Kidney (tissue), 14 donors: ENCODE measurements around the gene FUT3. TPM values are rescaled to one million over a fixed set of nuclear protein-coding genes. Genes with fewer than 3 reads are reported as not detected.
"Not testable (repeated sequence)": the region's sequence is repeated elsewhere in the genome, so short reads cannot be mapped to it uniquely, and the experiment has no call there.

Experiments used
- DNase-seq, 5 donors: peaks; one replicate each; pipeline ENCODE4 v3.0.0-alpha.2; 2013 to 2020
- FAIRE-seq: peaks from 2 replicates; lab custom pipeline; 2012; peaks lifted over from hg19 to GRCh38; lab: Jason Lieb, UNC
- H3K27ac ChIP-seq, 2 donors: one replicate each; pipeline ENCODE4 v1.7.0; 2013; ENCODE audit warnings: low read depth in 2 of 2, low read length in 2 of 2, inconsistent platforms in 1 of 2
- H3K27me3 ChIP-seq: one replicate; pipeline ENCODE4 v1.7.1; 2013; ENCODE audit warnings: low read length, inconsistent platforms; ENCODE audit not compliant: control insufficient read depth, insufficient read depth
- H3K36me3 ChIP-seq, 3 donors: one replicate each; pipeline versions ENCODE4 v1.7.0 to v1.7.1; 2013; ENCODE audit warnings: low read length in 3 of 3, control low read depth in 1 of 3, inconsistent platforms in 1 of 3; ENCODE audit not compliant: insufficient read depth in 3 of 3, control insufficient read depth in 2 of 3
- H3K4me1 ChIP-seq, 3 donors: one replicate each; pipeline versions ENCODE4 v1.7.0 to v1.7.1; 2013; ENCODE audit warnings: low read length in 3 of 3, inconsistent platforms in 1 of 3, low read depth in 1 of 3; ENCODE audit not compliant: control insufficient read depth in 2 of 3, insufficient read depth in 2 of 3
- H3K4me3 ChIP-seq, 3 donors: one replicate each; pipeline versions ENCODE4 v1.7.0 to v1.8.1; 2013; ENCODE audit warnings: low read length in 3 of 3, control low read depth in 1 of 3, inconsistent platforms in 1 of 3
- H3K9ac ChIP-seq, 3 donors: one replicate each; pipeline versions ENCODE4 v1.7.0 to v1.7.1; 2013; ENCODE audit warnings: low read length in 3 of 3, control low read depth in 1 of 3, inconsistent platforms in 1 of 3
- H3K9me3 ChIP-seq, 3 donors: one replicate each; pipeline versions ENCODE4 v1.7.0 to v1.7.1; 2013; ENCODE audit warnings: low read length in 3 of 3, control low read depth in 1 of 3, inconsistent platforms in 1 of 3; ENCODE audit not compliant: control insufficient read depth in 2 of 3, insufficient read depth in 1 of 3
- intact Hi-C: fragments of 100-400 bp; cut with DNase I; formaldehyde crosslinking; loops from one replicate; pipeline ENCODE4 v1.11.1; 2022
- polyA plus RNA-seq: library from polyadenylated mRNA; stranded (reverse); fragments of 350-450 nt; fragmentation: Illumina TruSeq; extraction: RNeasy Lipid Tissue Mini Kit (QIAGEN cat#74804); gene quantifications from one replicate; pipeline ENCODE4 v1.2.3, GENCODE V29; 2014; ENCODE audit warnings: low read depth, low replicate concordance; ENCODE audit not compliant: insufficient read depth
- total RNA-seq: library from RNA; stranded (reverse); fragmentation: NEBNext Ultra II Directional; extraction: Animal tissue kit (Norgen Biotek cat#: 25700); gene quantifications from one replicate; pipeline ENCODE4 v1.2.1, GENCODE V29; 2021
- TF ChIP-seq, protein P1 (sequence below): IDR thresholded peaks from 3 replicates; pipeline ENCODE4 v1.5.1; 2012; ENCODE audit warnings: mild to moderate bottlenecking, moderate library complexity, borderline replicate concordance; ENCODE audit not compliant: insufficient read depth; ENCODE audit errors: extremely low read depth
- donor health status: control.
- donor health status: control.
- donor health status: control.
- donor health status: control.
- donor health status: control.
- donor health status: DM: yes; HTN: yes; CAD: no.
- donor health status: Normal renal cell carcinoma (clear cell type).

Gene FUT3
- total and polyA plus RNA-seq, 2 donors from 2014 or later: 3.0 to 6.5 TPM

DNA sequence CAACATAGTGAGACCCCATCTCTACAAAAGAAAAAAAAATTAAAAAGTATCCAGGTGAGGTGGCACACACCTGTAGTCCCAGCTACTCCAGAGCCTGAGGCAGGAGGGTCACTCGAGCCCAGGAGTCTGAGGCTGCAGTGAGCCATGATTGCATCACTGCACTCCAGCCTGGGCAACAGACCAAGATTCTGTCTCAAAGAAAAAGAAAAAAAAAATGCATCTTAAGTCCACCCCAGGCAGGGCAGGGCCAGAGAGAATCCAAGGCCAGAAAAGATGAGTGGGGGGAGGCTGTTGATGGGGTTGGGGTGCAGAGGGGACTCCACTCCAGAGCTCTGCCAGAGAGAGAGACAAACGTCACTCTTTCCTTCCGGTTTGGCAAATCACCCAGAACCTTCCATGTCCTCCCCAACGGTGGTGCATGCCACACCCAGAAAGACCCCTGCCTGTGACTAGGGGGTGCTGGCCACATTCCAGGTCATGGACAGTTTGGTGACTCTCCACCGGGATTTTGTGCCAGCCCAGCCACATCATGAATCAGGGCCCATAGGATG lies 431 bp downstream of the FUT3 start:
- DNase-seq (no peak), FAIRE-seq (no peak)
- H3K4me3 ChIP-seq: no peak overlapping the region

DNA sequence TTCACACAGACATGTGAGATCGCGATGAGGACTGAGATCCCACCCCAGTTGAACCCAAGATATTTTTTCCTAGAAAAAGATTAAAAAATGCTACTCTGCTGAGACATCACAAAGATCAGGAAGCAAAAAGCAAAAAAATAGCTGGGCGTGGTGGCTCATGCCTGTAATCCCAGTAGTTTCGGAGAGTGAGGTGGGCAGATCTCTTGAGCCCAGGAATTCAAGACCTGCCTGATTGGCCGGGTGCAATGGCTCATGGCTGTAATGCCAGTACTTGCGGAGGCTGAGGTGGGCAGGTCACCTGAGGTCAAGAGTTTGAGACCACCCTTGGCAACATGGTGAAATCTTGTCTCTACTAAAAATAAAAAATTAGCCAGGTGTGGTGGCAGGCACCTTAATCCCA lies 1.1 kb downstream of the FUT3 start:
- Histone ChIP-seq H3K4me3 (no peak overlapping the region), H3K9me3 (no peaks in the 10 kb centered on the region), H3K36me3 (no peaks in the 10 kb centered on the region), H3K9ac (no peak overlapping the region), H3K27ac (no peak overlapping the region), H3K4me1 (peaks cover 0 to 3% (median 0%) of the 10 kb centered on the region in 3 donors), H3K27me3 (no peaks in the 10 kb centered on the region)
- FAIRE-seq: no peak
- TF ChIP-seq, protein P1, sequence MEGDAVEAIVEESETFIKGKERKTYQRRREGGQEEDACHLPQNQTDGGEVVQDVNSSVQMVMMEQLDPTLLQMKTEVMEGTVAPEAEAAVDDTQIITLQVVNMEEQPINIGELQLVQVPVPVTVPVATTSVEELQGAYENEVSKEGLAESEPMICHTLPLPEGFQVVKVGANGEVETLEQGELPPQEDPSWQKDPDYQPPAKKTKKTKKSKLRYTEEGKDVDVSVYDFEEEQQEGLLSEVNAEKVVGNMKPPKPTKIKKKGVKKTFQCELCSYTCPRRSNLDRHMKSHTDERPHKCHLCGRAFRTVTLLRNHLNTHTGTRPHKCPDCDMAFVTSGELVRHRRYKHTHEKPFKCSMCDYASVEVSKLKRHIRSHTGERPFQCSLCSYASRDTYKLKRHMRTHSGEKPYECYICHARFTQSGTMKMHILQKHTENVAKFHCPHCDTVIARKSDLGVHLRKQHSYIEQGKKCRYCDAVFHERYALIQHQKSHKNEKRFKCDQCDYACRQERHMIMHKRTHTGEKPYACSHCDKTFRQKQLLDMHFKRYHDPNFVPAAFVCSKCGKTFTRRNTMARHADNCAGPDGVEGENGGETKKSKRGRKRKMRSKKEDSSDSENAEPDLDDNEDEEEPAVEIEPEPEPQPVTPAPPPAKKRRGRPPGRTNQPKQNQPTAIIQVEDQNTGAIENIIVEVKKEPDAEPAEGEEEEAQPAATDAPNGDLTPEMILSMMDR: no peak
- intact Hi-C loops: no loop called here
- no peak for DNase-seq

More for the DNA sequence above, 431 bp downstream of the FUT3 start:
- Histone ChIP-seq H3K36me3 (no peaks in the 10 kb centered on the region), H3K27ac (no peak overlapping the region), H3K27me3 (no peaks in the 10 kb centered on the region), H3K9ac (no peak overlapping the region), H3K9me3 (no peaks in the 10 kb centered on the region), H3K4me1 (peaks cover 0 to 3% (median 0%) of the 10 kb centered on the region in 3 donors)
- intact Hi-C loops: no loop called here
- TF ChIP-seq, protein P1: no peak

DNA sequence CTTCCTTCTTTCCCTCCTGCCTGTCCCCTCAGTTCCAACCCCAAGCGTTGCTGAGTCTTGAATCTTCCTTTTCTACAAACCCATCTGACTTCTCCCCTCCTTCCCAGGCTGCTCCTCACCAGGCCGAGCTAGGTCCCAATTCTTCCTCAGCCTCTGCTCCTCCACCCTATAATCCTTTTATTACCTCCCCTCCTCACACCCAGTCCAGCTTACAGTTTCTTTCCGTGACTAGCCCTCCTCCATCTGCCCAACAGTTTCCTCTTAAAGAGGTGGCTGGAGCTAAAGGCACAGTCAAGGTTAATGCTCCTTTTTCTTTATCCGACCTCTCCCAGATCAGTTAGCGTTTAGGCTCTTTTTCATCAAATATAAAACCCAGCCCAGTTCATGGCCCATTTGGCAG lies 2.6 kb downstream of the FUT3 start:
- H3K4me3 ChIP-seq, H3K9ac ChIP-seq, H3K9me3 ChIP-seq, H3K4me1 ChIP-seq, FAIRE-seq, H3K36me3 ChIP-seq, H3K27me3 ChIP-seq, DNase-seq, intact Hi-C loops: not testable (repeated sequence)
- H3K27ac ChIP-seq: peak overlapping the region in 1 of 2 donors; percentile 51

DNA sequence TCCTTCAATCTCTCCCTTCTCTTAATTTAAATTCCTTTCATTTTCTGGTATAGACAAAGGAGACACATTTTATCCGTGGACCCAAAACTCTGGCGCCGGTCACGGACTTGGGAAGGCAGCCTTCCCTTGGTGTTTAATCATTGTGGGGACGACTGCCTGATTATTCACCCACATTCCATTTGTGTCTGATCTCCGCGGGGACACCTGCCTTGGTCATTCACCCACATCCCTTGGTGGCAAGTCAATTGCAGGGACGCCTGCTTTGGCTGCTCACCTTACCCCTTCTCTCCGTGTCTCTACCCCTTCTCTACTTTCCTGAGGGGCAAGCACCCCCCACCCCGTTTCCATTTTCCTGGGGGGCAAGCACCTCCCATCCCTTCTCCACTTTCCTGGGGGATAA lies 3.4 kb downstream of the FUT3 start:
- H3K4me1 ChIP-seq, DNase-seq, intact Hi-C loops, H3K27me3 ChIP-seq, H3K9ac ChIP-seq, FAIRE-seq, H3K36me3 ChIP-seq, H3K4me3 ChIP-seq, H3K9me3 ChIP-seq: not testable (repeated sequence)
- peak overlapping the region in 1 of 2 donors; percentile 51 for H3K27ac ChIP-seq
